GM12878 (cell line): Measurements from ENCODE around the gene KIAA2012. TPM values are rescaled to one million over a fixed set of nuclear protein-coding genes. Genes with fewer than 3 reads are reported as not detected.

ENCODE experiments used
- ATAC-seq: fragments of 200-7000 bp; cut with Tn5 transposase; 3 replicates; pipeline ENCODE4 v1.9.1; 2020; ENCODE audit warnings: mild to moderate bottlenecking, moderate library complexity
- BruUV-seq: library from RNA; stranded (reverse); fragments of 400-500 nt; replicated peaks from 2 replicates; lab custom pipeline; 2021; lab: Mats Ljungman, UMichigan
- CTCF ChIA-PET: fragments of 300-600 bp; sonication (Branson Sonifier 250); formaldehyde crosslinking; extraction: SDS; loops from one replicate; lab custom pipeline; 2021; ENCODE audit warnings: inconsistent platforms; lab: Yijun Ruan, JAX
- POLR2A ChIA-PET: fragments of 350-600 bp; formaldehyde crosslinking; extraction: SDS; loops from one replicate; lab custom pipeline; 2021; ENCODE audit warnings: inconsistent platforms; lab: Charles Lee
- RAD21 ChIA-PET: fragments of 300-600 bp; sonication (Branson Sonifier 250); formaldehyde crosslinking; loops from one replicate; lab custom pipeline; 2023; ENCODE audit warnings: antibody characterized with exemption; ENCODE audit not compliant: unreplicated experiment; lab: Charles Lee
- SMC1A ChIA-PET: fragments of 300-600 bp; sonication (Branson Sonifier 250); formaldehyde crosslinking; loops from one replicate; lab custom pipeline; 2023; ENCODE audit not compliant: unreplicated experiment, uncharacterized antibody; lab: Charles Lee
- DNase-seq: peaks from one replicate; pipeline ENCODE4 v3.0.0-alpha.2; 2011; ENCODE audit warnings: low read depth, low spot score
- FAIRE-seq: peaks from 3 replicates; lab custom pipeline; 2011; peaks lifted over from hg19 to GRCh38; lab: Jason Lieb, UNC
- H2AFZ ChIP-seq: 2 replicates; pipeline ENCODE4 v1.6.0; 2011; ENCODE audit warnings: low read depth, low read length, control low read depth; ENCODE audit not compliant: control insufficient read depth
- H3K27ac ChIP-seq: 2 replicates; pipeline ENCODE4 v1.5.1; 2011; ENCODE audit warnings: control low read depth; ENCODE audit not compliant: control insufficient read depth, insufficient read depth
- H3K27me3 ChIP-seq, 2 experiments: replicated peaks in 1 of 2; 2 replicates each; pipeline versions ENCODE4 v1.6.0 to v1.6.1; 2011; ENCODE audit warnings: low read length in 1 of 2; ENCODE audit not compliant: control insufficient read depth in 2 of 2, insufficient read depth in 2 of 2
- H3K36me3 ChIP-seq, 2 experiments: 2 replicates each; pipeline ENCODE4 v1.5.1; 2011; ENCODE audit warnings: low read length in 1 of 2; ENCODE audit not compliant: control insufficient read depth in 2 of 2, insufficient read depth in 2 of 2
- H3K4me1 ChIP-seq: 2 replicates; pipeline ENCODE4 v1.6.1; 2011; ENCODE audit warnings: mild to moderate bottlenecking, low read length, moderate library complexity, mixed read lengths; ENCODE audit not compliant: control insufficient read depth, insufficient read depth
- H3K4me2 ChIP-seq: 2 replicates; pipeline ENCODE4 v1.6.0; 2011; ENCODE audit warnings: control low read depth; ENCODE audit not compliant: control insufficient read depth, insufficient read depth
- H3K4me3 ChIP-seq: fragments of 200-600 bp; sonication (generic); 2 replicates; pipeline ENCODE4 v1.5.1; 2016
- H3K79me2 ChIP-seq: 2 replicates; pipeline ENCODE4 v1.6.0; 2011; ENCODE audit warnings: low read length; ENCODE audit not compliant: control insufficient read depth, insufficient read depth
- H3K9ac ChIP-seq: 2 replicates; pipeline ENCODE4 v1.8.0; 2011; ENCODE audit warnings: low read length, control low read depth, mixed read lengths; ENCODE audit not compliant: control insufficient read depth, insufficient read depth
- H3K9me3 ChIP-seq: replicated peaks from 3 replicates; pipeline ENCODE4 v1.5.1; 2011; ENCODE audit warnings: mild to moderate bottlenecking, low read length; ENCODE audit not compliant: control insufficient read depth, insufficient read depth
- H4K20me1 ChIP-seq: 2 replicates; pipeline ENCODE4 v1.6.0; 2011; ENCODE audit not compliant: control insufficient read depth, insufficient read depth
- POLR2AphosphoS5 ChIP-seq: IDR thresholded peaks from 2 replicates; pipeline ENCODE4 v1.6.1; 2011; ENCODE audit warnings: mild to moderate bottlenecking, low read length, inconsistent platforms
- WGBS: methylation state at CpG from one replicate; pipeline ENCODE4 v1.1.6; 2016; ENCODE audit warnings: low lambda C conversion rate; ENCODE audit not compliant: insufficient replicate concordance, insufficient coverage; ENCODE audit errors: missing lambda C conversion rate; 5-methylcytosine and 5-hydroxymethylcytosine counted together
- in situ Hi-C: fragments of 300-500 bp; cut with MboI; formaldehyde crosslinking; loops from 9 replicates; pipeline ENCODE4 v1.14.3; 2018; ENCODE audit warnings: mixed read lengths
- intact Hi-C: fragments of 100-400 bp; cut with micrococcal nuclease; formaldehyde crosslinking; loops from one replicate; pipeline ENCODE4 v1.14.2; 2022; ENCODE audit not compliant: unreplicated experiment
- polyA plus RNA-seq, 11 experiments: library from polyadenylated mRNA; depleted of rRNA in 4 of 11; unstranded in 6 of 11; stranded (reverse) in 5 of 11; fragments of >200 nt; fragmentation: Nextera tagmentation in 4 of 11; fragmentation: Illumina TruSeq in 1 of 11; extraction: Ambion mirVana in 4 of 11; extraction: Trizol in 1 of 11; gene quantifications; 1 replicate in 1 of 11; 2 replicates in 10 of 11; pipeline versions ENCODE4 v1.2.1 to v1.2.3, GENCODE V29; 2011 to 2016; ENCODE audit warnings: inconsistent platforms in 2 of 11, missing spikeins in 2 of 11, low read depth in 1 of 11
- total RNA-seq, 4 experiments: library from RNA; depleted of rRNA in 3 of 4; stranded (reverse); fragments of >200 nt in 3 of 4; fragmentation: Illumina TruSeq in 1 of 4; extraction: Trizol in 1 of 4; gene quantifications; 2 replicates each; pipeline versions ENCODE4 v1.2.1 to v1.2.3, GENCODE V29; 2013 to 2021
- TF ChIP-seq, protein P1 (sequence below), 3 experiments: IDR thresholded peaks in 2 of 3; conservative IDR thresholded peaks in 1 of 3; 2 replicates each; pipeline ENCODE4 v1.5.1; 2011; ENCODE audit warnings: low read depth in 3 of 3, low read length in 3 of 3, mild to moderate bottlenecking in 3 of 3, control low read depth in 2 of 3, moderate library complexity in 2 of 3, inconsistent platforms in 1 of 3, mixed read lengths in 1 of 3; ENCODE audit not compliant: control insufficient read depth in 2 of 3, insufficient read depth in 1 of 3; ENCODE audit errors: extremely low read depth in 1 of 3

Gene KIAA2012
- total and polyA plus RNA-seq, 10 of the 15 experiments (the other 5 are each of a cell fraction or from before 2014, with no cell fraction given) = 0.03 TPM; not detected in 9

DNA sequence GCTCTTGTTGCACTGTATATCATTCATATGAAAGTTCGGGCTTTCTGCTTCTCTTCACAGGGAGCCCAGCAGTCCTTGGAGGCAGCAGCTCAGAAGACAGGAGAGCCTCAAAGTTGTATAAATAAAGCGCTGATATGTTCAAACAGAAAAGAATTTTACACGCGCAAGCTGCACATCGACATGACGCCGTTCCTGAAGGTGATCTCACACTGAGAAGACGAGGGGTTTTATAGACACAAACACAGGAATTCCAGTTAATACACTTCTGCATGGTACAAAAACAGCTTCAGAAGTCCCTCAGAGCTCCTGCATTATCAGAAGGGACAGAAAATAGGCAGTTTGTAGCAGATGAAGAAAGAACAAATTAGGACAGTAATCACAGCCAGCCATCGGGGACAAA is 81.6 kb downstream of the KIAA2012 start (continued):
- TF ChIP-seq, protein P1, sequence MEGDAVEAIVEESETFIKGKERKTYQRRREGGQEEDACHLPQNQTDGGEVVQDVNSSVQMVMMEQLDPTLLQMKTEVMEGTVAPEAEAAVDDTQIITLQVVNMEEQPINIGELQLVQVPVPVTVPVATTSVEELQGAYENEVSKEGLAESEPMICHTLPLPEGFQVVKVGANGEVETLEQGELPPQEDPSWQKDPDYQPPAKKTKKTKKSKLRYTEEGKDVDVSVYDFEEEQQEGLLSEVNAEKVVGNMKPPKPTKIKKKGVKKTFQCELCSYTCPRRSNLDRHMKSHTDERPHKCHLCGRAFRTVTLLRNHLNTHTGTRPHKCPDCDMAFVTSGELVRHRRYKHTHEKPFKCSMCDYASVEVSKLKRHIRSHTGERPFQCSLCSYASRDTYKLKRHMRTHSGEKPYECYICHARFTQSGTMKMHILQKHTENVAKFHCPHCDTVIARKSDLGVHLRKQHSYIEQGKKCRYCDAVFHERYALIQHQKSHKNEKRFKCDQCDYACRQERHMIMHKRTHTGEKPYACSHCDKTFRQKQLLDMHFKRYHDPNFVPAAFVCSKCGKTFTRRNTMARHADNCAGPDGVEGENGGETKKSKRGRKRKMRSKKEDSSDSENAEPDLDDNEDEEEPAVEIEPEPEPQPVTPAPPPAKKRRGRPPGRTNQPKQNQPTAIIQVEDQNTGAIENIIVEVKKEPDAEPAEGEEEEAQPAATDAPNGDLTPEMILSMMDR (IDR thresholded peaks at IDR 0.05 in 2 of 3, conservative IDR thresholded peaks at IDR 0.05 in 1 of 3; ENCODE audit: control insufficient read depth in 2 of 3, extremely low read depth in 1 of 3, insufficient read depth in 1 of 3, low read depth in 3 of 3, low read length in 3 of 3) = no peak
- TF ChIP-seq, all 136 proteins: peak for 0

DNA sequence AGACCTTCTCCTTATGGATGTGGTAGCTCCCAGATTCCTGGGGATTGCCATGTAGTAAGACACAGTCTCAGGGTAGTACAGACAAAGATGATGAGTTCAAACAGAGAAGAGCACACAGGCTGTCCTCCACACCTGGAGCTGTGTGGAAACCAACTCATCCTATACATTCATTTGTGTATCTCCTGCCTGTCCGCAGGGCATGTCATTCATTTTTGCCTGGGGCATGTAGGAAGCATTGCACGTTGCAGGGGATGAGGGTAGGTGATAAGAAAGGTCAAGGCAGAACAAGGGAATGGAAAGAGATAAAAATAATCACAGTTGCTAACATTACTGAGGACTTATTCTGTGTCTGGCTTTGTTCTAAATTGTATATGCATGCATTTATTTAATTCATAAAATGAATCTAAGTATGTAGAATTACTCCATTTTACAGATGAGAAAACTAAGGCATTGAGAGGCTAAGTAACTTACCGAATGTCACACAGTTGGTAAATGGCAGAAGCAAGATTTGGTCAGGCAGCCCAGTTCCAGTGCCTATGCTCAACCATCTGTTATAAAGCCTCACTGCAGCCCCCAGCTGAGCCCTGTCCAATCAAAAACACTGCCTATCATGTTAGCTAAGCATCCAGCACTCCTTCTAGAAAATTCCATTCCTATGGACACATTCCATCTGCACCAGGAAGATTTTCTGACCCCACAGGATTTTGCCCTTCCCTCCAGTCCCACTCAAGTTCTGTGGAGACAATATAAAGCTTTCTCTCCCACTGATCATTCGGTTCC is 84.3 kb downstream of the KIAA2012 start:
- intact Hi-C loops = no loop called here
- FAIRE-seq (no peak), DNase-seq (no peak), ATAC-seq (no peak)
- H3K79me2 ChIP-seq = no peaks in the 10 kb centered on the region
- POLR2A ChIA-PET = no interaction called here
- WGBS = 33% methylated on average over 4 of the region's 4 CpGs
- no peak for TF ChIP-seq POLR2AphosphoS5
- CTCF ChIA-PET = interaction anchor here (0.9 kb wide), 1 partner anchor 296 kb away, joined by 3 read pairs; no protein-coding TSS in a partner anchor
- no peak overlapping the region for H3K4me3 ChIP-seq
- H3K4me1 ChIP-seq = no peaks in the 10 kb centered on the region
- H2AFZ ChIP-seq = no peak overlapping the region
- H4K20me1 ChIP-seq = no peaks in the 10 kb centered on the region
- no peaks in the 10 kb centered on the region for H3K9me3 ChIP-seq
- no TSS peak for BruUV-seq
- no peak overlapping the region for H3K4me2 ChIP-seq
- in situ Hi-C loops = no loop called here
- no peak overlapping the region for H3K27ac ChIP-seq
- SMC1A ChIA-PET = no interaction called here
- H3K9ac ChIP-seq = no peak overlapping the region
- H3K36me3 ChIP-seq = no peaks in the 10 kb centered on the region
- no peaks in the 10 kb centered on the region for H3K27me3 ChIP-seq
- RAD21 ChIA-PET = no interaction called here
